H9 (cell line): ENCODE results near the gene OR2S2. TPM values are rescaled to one million over a fixed set of nuclear protein-coding genes. Genes with fewer than 3 reads are reported as not detected.

ENCODE experiments used
- DNase-seq: peaks from one replicate; pipeline ENCODE4 v3.0.0-alpha.2; 2017
- H2AFZ ChIP-seq: one replicate; pipeline ENCODE4 v1.6.1; 2013; ENCODE audit warnings: mild to moderate bottlenecking, low read length, control low read depth, moderate library complexity
- H2AK5ac ChIP-seq: 2 replicates; pipeline ENCODE4 v1.6.1; 2013; ENCODE audit warnings: low read length, control low read depth, mixed read lengths; ENCODE audit not compliant: insufficient read length
- H2BK120ac ChIP-seq: one replicate; pipeline ENCODE4 v1.6.1; 2013; ENCODE audit warnings: low read depth, mild to moderate bottlenecking, low read length, control low read depth, inconsistent platforms; ENCODE audit not compliant: poor library complexity, severe bottlenecking
- H2BK12ac ChIP-seq: 2 replicates; pipeline ENCODE4 v1.6.1; 2013; ENCODE audit warnings: low read length, control low read depth, mixed read lengths, low read depth; ENCODE audit not compliant: insufficient read length
- H2BK15ac ChIP-seq: 2 replicates; pipeline ENCODE4 v1.6.1; 2013; ENCODE audit warnings: low read depth, low read length, control low read depth
- H2BK20ac ChIP-seq: one replicate; pipeline ENCODE4 v1.6.1; 2013; ENCODE audit warnings: low read depth, mild to moderate bottlenecking, low read length, control low read depth, inconsistent platforms; ENCODE audit not compliant: poor library complexity, severe bottlenecking
- H2BK5ac ChIP-seq: 2 replicates; pipeline ENCODE4 v1.6.1; 2013; ENCODE audit warnings: low read length, control low read depth, mixed read lengths; ENCODE audit not compliant: insufficient read length
- H3K14ac ChIP-seq: 2 replicates; pipeline ENCODE4 v1.6.1; 2013; ENCODE audit warnings: low read length, control low read depth; ENCODE audit not compliant: insufficient read depth
- H3K18ac ChIP-seq: 2 replicates; pipeline ENCODE4 v1.6.1; 2013; ENCODE audit warnings: low read depth, mild to moderate bottlenecking, mixed read lengths, low read length, control low read depth; ENCODE audit not compliant: insufficient read length
- H3K23ac ChIP-seq: 2 replicates; pipeline ENCODE4 v1.6.1; 2013; ENCODE audit warnings: low read length, control low read depth, mixed read lengths, low read depth; ENCODE audit not compliant: insufficient read length
- H3K23me2 ChIP-seq: 2 replicates; pipeline ENCODE4 v1.6.1; 2013; ENCODE audit warnings: low read depth, mild to moderate bottlenecking, mixed read lengths, low read length, control low read depth; ENCODE audit not compliant: insufficient read length, poor library complexity, severe bottlenecking
- H3K27ac ChIP-seq: 2 replicates; pipeline ENCODE4 v1.5.1; 2013; ENCODE audit warnings: low read length, control low read depth, mixed read lengths, low read depth; ENCODE audit not compliant: insufficient read length
- H3K27me3 ChIP-seq: 2 replicates; pipeline ENCODE4 v1.6.1; 2013; ENCODE audit warnings: low read length, control low read depth, inconsistent platforms; ENCODE audit not compliant: insufficient read depth
- H3K4ac ChIP-seq: 2 replicates; pipeline ENCODE4 v1.6.1; 2013; ENCODE audit warnings: low read depth, mild to moderate bottlenecking, control low read depth, inconsistent platforms, low read length, moderate library complexity
- H3K4me1 ChIP-seq: 2 replicates; pipeline ENCODE4 v1.6.1; 2013; ENCODE audit warnings: low read length, control low read depth, inconsistent platforms; ENCODE audit not compliant: insufficient read depth
- H3K4me2 ChIP-seq: 2 replicates; pipeline ENCODE4 v1.6.1; 2013; ENCODE audit warnings: low read length, control low read depth, mixed read lengths; ENCODE audit not compliant: insufficient read length, insufficient read depth
- H3K56ac ChIP-seq: 2 replicates; pipeline ENCODE4 v1.6.1; 2013; ENCODE audit warnings: low read depth, mild to moderate bottlenecking, mixed read lengths, low read length, control low read depth; ENCODE audit not compliant: insufficient read length
- H3K79me1 ChIP-seq: 2 replicates; pipeline ENCODE4 v1.6.1; 2013; ENCODE audit warnings: low read depth, mild to moderate bottlenecking, moderate library complexity, low read length, control low read depth, inconsistent platforms; ENCODE audit not compliant: insufficient read depth, poor library complexity, severe bottlenecking
- H3K79me2 ChIP-seq: 2 replicates; pipeline ENCODE4 v1.6.1; 2013; ENCODE audit warnings: low read length, control low read depth, inconsistent platforms; ENCODE audit not compliant: insufficient read depth
- H3K9ac ChIP-seq: 2 replicates; pipeline ENCODE4 v1.6.1; 2013; ENCODE audit warnings: low read length, control low read depth, mixed read lengths; ENCODE audit not compliant: insufficient read length; ENCODE audit errors: extremely low read depth
- H3K9me3 ChIP-seq: one replicate; pipeline ENCODE4 v1.6.1; 2013; ENCODE audit warnings: low read depth, low read length, inconsistent platforms; ENCODE audit not compliant: control insufficient read depth
- H3T11ph ChIP-seq: one replicate; pipeline ENCODE4 v1.6.1; 2013; ENCODE audit warnings: mild to moderate bottlenecking, low read length, control low read depth, inconsistent platforms
- H4K20me1 ChIP-seq: one replicate; pipeline ENCODE4 v1.6.1; 2013; ENCODE audit not compliant: control insufficient read depth, insufficient read length, insufficient read depth
- H4K5ac ChIP-seq: 2 replicates; pipeline ENCODE4 v1.6.1; 2013; ENCODE audit warnings: low read depth, mild to moderate bottlenecking, mixed read lengths, low read length, control low read depth; ENCODE audit not compliant: insufficient read length
- H4K8ac ChIP-seq: replicated peaks from 2 replicates; pipeline ENCODE4 v1.6.1; 2013; ENCODE audit warnings: low read length, control low read depth, mixed read lengths, low read depth; ENCODE audit not compliant: insufficient read length
- H4K91ac ChIP-seq: 2 replicates; pipeline ENCODE4 v1.6.1; 2013; ENCODE audit warnings: low read depth, mild to moderate bottlenecking, moderate library complexity, mixed read lengths, low read length, control low read depth; ENCODE audit not compliant: insufficient read length
- H3K27ac Mint-ChIP-seq, 3 experiments: 2 replicates in 2 of 3; 3 replicates in 1 of 3; pipeline ENCODE4 v1.8.0; 2020 to 2021; ENCODE audit warnings: mixed read lengths in 3 of 3, mild to moderate bottlenecking in 1 of 3, moderate library complexity in 1 of 3
- H3K27me3 Mint-ChIP-seq: 2 replicates; pipeline ENCODE4 v1.8.0; 2021; ENCODE audit warnings: low read depth, mild to moderate bottlenecking, moderate library complexity, mixed read lengths
- H3K36me3 Mint-ChIP-seq, 3 experiments: 2 replicates in 2 of 3; 3 replicates in 1 of 3; pipeline ENCODE4 v1.8.0; 2020 to 2021; ENCODE audit warnings: low read depth in 3 of 3, mixed read lengths in 3 of 3; ENCODE audit not compliant: insufficient read depth in 1 of 3
- H3K4me1 Mint-ChIP-seq, 2 experiments: 2 replicates each; pipeline ENCODE4 v1.8.0; 2020; ENCODE audit warnings: mixed read lengths in 2 of 2
- H3K4me3 Mint-ChIP-seq, 2 experiments: 2 replicates in 1 of 2; 3 replicates in 1 of 2; pipeline ENCODE4 v1.8.0; 2020 to 2021; ENCODE audit warnings: mild to moderate bottlenecking in 2 of 2, mixed read lengths in 2 of 2, moderate library complexity in 1 of 2
- H3K9me3 Mint-ChIP-seq, 2 experiments: 2 replicates in 1 of 2; 3 replicates in 1 of 2; pipeline ENCODE4 v1.8.0; 2020; ENCODE audit warnings: mild to moderate bottlenecking in 2 of 2, mixed read lengths in 2 of 2, moderate library complexity in 1 of 2
- WGBS: extraction: QIAGEN DNeasy Blood & Tissue Kit; methylation state at CpG from one replicate; pipeline ENCODE4 v1.1.7; 2013; ENCODE audit warnings: missing lambda C conversion rate, low lambda C conversion rate, mixed read lengths; ENCODE audit not compliant: insufficient read length; ENCODE audit errors: extremely low coverage; 5-methylcytosine and 5-hydroxymethylcytosine counted together
- total RNA-seq: library from RNA; stranded (reverse); gene quantifications from 2 replicates; pipeline ENCODE4 v1.2.1, GENCODE V29; 2021
- TF ChIP-seq, protein P1 (sequence below): fragments of 200-600 bp; sonication (generic); conservative IDR thresholded peaks from 3 replicates; pipeline ENCODE4 v1.8.0; 2021; ENCODE audit warnings: antibody characterized with exemption, mild to moderate bottlenecking

Gene OR2S2
- total RNA-seq, 1 experiment from 2014 or later: not detected

- H3K9ac ChIP-seq: no peak overlapping the region
Observed at GRCh38 chr9:35908504-35909125, 49.3 kb downstream of the OR2S2 start.

More at GRCh38 chr9:35908504-35909125, 49.3 kb downstream of the OR2S2 start:
- H3K9me3 Mint-ChIP-seq: no peaks in the 10 kb centered on the region
- H4K8ac ChIP-seq: no peak overlapping the region
- no peak overlapping the region for H2AFZ ChIP-seq
- H3K4me2 ChIP-seq: peak overlapping the region; percentile 14
- H2BK120ac ChIP-seq: no peak overlapping the region
- no peaks in the 10 kb centered on the region for H3K9me3 ChIP-seq
- no peaks in the 10 kb centered on the region for H3K36me3 Mint-ChIP-seq
- no peak overlapping the region for H2BK5ac ChIP-seq
- H3K14ac ChIP-seq: no peak overlapping the region; the same call in 1 of the 2 replicates
- no peak overlapping the region for H4K5ac ChIP-seq
- no peak overlapping the region for H2BK12ac ChIP-seq
- no peak overlapping the region for H3K23ac ChIP-seq
- H3K4me1 ChIP-seq: peaks cover 9% of the 10 kb centered on the region; the same call in 1 of the 2 replicates
- no peak overlapping the region for H3K18ac ChIP-seq
- no peaks in the 10 kb centered on the region for H3K79me1 ChIP-seq
- H3K27me3 Mint-ChIP-seq: peaks cover 4% of the 10 kb centered on the region
- H2BK15ac ChIP-seq: no peak overlapping the region
- H3K4me1 Mint-ChIP-seq: peaks cover 41 to 45% of the 10 kb centered on the region in 2 experiments
- no peaks in the 10 kb centered on the region for H3K79me2 ChIP-seq
- H3K4me3 Mint-ChIP-seq: peak overlapping the region in 1 of 2 experiments; percentile 32; a peak in 1 of 5 replicates
- no peak overlapping the region for H3T11ph ChIP-seq
- WGBS: no CpG with 5 or more reads among the region's 9 CpGs
- peak overlapping the region in 2 of 3 experiments; percentile 40 to 95; a peak in 2 of 7 replicates for H3K27ac Mint-ChIP-seq
- no peaks in the 10 kb centered on the region for H4K20me1 ChIP-seq
- H3K27ac ChIP-seq: no peak overlapping the region
- no peak overlapping the region for H2BK20ac ChIP-seq
- no peak overlapping the region for H3K4ac ChIP-seq
- TF ChIP-seq, protein P1, sequence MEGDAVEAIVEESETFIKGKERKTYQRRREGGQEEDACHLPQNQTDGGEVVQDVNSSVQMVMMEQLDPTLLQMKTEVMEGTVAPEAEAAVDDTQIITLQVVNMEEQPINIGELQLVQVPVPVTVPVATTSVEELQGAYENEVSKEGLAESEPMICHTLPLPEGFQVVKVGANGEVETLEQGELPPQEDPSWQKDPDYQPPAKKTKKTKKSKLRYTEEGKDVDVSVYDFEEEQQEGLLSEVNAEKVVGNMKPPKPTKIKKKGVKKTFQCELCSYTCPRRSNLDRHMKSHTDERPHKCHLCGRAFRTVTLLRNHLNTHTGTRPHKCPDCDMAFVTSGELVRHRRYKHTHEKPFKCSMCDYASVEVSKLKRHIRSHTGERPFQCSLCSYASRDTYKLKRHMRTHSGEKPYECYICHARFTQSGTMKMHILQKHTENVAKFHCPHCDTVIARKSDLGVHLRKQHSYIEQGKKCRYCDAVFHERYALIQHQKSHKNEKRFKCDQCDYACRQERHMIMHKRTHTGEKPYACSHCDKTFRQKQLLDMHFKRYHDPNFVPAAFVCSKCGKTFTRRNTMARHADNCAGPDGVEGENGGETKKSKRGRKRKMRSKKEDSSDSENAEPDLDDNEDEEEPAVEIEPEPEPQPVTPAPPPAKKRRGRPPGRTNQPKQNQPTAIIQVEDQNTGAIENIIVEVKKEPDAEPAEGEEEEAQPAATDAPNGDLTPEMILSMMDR: no peak
- H3K27me3 ChIP-seq: no peaks in the 10 kb centered on the region
- no peak overlapping the region for H3K56ac ChIP-seq
- no peak overlapping the region for H4K91ac ChIP-seq
- no peak for DNase-seq
- H2AK5ac ChIP-seq: no peak overlapping the region
- no peaks in the 10 kb centered on the region for H3K23me2 ChIP-seq
